Upper lobe of left lung (tissue), 6 donors: Measurements from ENCODE around the gene NBEAL1. TPM values are rescaled to one million over a fixed set of nuclear protein-coding genes. Genes with fewer than 3 reads are reported as not detected.
"Not testable (repeated sequence)": the region's sequence is repeated elsewhere in the genome, so short reads cannot be mapped to it uniquely, and the experiment has no call there.

Experiments
- ATAC-seq, 2 donors: fragments of 200-7000 bp; cut with Tn5 transposase; one replicate each; pipeline ENCODE4 v1.9.1; 2022; ENCODE audit warnings: mild to moderate bottlenecking in 2 of 2, moderate library complexity in 2 of 2; ENCODE audit not compliant: low FRiP score in 2 of 2
- DNase-seq, 2 donors: peaks; one replicate each; pipeline ENCODE4 v3.0.0-alpha.2; 2019 to 2020
- H3K27ac ChIP-seq, 4 donors: fragments of 200-600 bp; sonication (generic); one replicate each; pipeline ENCODE4 v1.5.1; 2016 to 2019
- H3K27me3 ChIP-seq, 4 donors: fragments of 200-600 bp; sonication (generic); one replicate each; pipeline ENCODE4 v1.5.1; 2017 to 2019
- H3K36me3 ChIP-seq, 4 donors: fragments of 200-600 bp; sonication (generic); one replicate each; pipeline ENCODE4 v1.5.1; 2016 to 2019
- H3K4me1 ChIP-seq, 4 donors: fragments of 200-600 bp; sonication (generic); one replicate each; pipeline ENCODE4 v1.5.1; 2018 to 2019
- H3K4me3 ChIP-seq, 4 donors: fragments of 200-600 bp; sonication (generic); one replicate each; pipeline ENCODE4 v1.5.1; 2017 to 2019; ENCODE audit warnings: mild to moderate bottlenecking in 2 of 4, moderate library complexity in 1 of 4
- H3K9me3 ChIP-seq, 4 donors: fragments of 200-600 bp; sonication (generic); one replicate each; pipeline ENCODE4 v1.5.1; 2018 to 2019
- CTCF ChIP-seq, 6 experiments: fragments of 450-650 bp in 4 of 6; fragments of 200-600 bp in 2 of 6; sonication (generic) in 2 of 6; IDR thresholded peaks; one replicate each; pipeline ENCODE4 v1.5.1; 2016 to 2019; ENCODE audit warnings: antibody characterized with exemption in 6 of 6
- EP300 ChIP-seq, 4 donors: sonication (generic); formaldehyde crosslinking; IDR thresholded peaks; one replicate each; pipeline ENCODE4 v1.5.1; 2017; ENCODE audit warnings: antibody characterized with exemption in 4 of 4, control low read depth in 2 of 4
- POLR2A ChIP-seq, 4 donors: fragments of 450-650 bp; IDR thresholded peaks; one replicate each; pipeline ENCODE4 v1.5.1; 2016 to 2017; ENCODE audit warnings: antibody characterized with exemption in 4 of 4, mild to moderate bottlenecking in 2 of 4
- POLR2AphosphoS5 ChIP-seq, 2 donors: sonication (generic); formaldehyde crosslinking; IDR thresholded peaks; one replicate each; pipeline ENCODE4 v1.5.1; 2017; ENCODE audit warnings: antibody characterized with exemption in 2 of 2
- WGBS, 2 donors: methylation state at CpG; one replicate each; pipeline ENCODE4 v1.1.5; 2017 to 2018; 5-methylcytosine and 5-hydroxymethylcytosine counted together
- total RNA-seq, 6 donors: library from RNA; depleted of rRNA in 4 of 6; stranded (reverse); fragments of >200 nt in 4 of 6; gene quantifications; one replicate each; pipeline versions ENCODE4 v1.1.0 to v1.2.1, GENCODE V29; 2016 to 2021
- donor health status: DM: no; HTN: no; CAD: no; lungs with moderate emphysema.
- donor health status: DM: no; HTN: yes; CAD: no; lungs with severe emphysema.

The NBEAL1 gene
- total RNA-seq, 6 donors from 2014 or later = 37.0 to 92.2 (median 64.9) TPM

- H3K9me3 ChIP-seq = no peaks in the 10 kb centered on the region
- TF ChIP-seq POLR2A (IDR thresholded peaks at IDR 0.05) (no peak), POLR2AphosphoS5 (IDR thresholded peaks at IDR 0.05) (no peak), EP300 (IDR thresholded peaks at IDR 0.05) (no peak), CTCF (IDR thresholded peaks at IDR 0.05) (no peak)
Observed at GRCh38 chr2:203201426-203201825, 186.8 kb downstream of the NBEAL1 start.

DNA sequence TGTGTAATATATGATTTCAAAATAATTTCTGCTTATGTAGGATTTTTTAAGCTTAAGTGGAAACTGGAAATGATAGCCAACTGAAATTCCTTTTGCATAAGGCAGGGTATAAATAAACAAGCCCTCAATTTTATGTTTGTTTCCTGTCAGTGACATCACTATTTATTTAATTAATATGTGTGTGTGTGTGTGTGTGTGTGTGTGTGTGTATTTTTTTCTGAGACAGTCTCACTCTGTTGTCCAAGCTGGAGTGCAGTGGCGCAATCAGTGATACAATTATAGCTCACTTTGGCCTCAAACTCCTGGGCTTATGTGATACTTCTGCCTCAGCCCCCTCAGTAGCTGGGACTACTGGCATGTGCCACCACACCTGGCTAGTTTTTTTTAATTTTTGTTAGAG lies 194.9 kb downstream of the NBEAL1 start:
- 89 to 93% methylated on average over 1 of the region's 1 CpG for WGBS, 2 donors
- H3K4me1 ChIP-seq = no peaks in the 10 kb centered on the region
- DNase-seq (no peak), ATAC-seq (no peak)
- H3K9me3 ChIP-seq = no peaks in the 10 kb centered on the region
- H3K27ac ChIP-seq = no peak overlapping the region
- peaks cover 6 to 50% (median 13%) of the 10 kb centered on the region in 4 donors for H3K36me3 ChIP-seq
- no peaks in the 10 kb centered on the region for H3K27me3 ChIP-seq
- H3K4me3 ChIP-seq = no peak overlapping the region
- TF ChIP-seq POLR2AphosphoS5 (IDR thresholded peaks at IDR 0.05) (no peak), POLR2A (IDR thresholded peaks at IDR 0.05) (no peak), CTCF (IDR thresholded peaks at IDR 0.05) (no peak), EP300 (IDR thresholded peaks at IDR 0.05) (no peak)

More at GRCh38 chr2:203201426-203201825, 186.8 kb downstream of the NBEAL1 start:
- ATAC-seq (no peak), DNase-seq (no peak)
- H3K4me3 ChIP-seq = no peak overlapping the region
- peaks cover 0 to 73% (median 8%) of the 10 kb centered on the region in 4 donors for H3K36me3 ChIP-seq
- no peaks in the 10 kb centered on the region for H3K4me1 ChIP-seq
- no peaks in the 10 kb centered on the region for H3K27me3 ChIP-seq
- no peak overlapping the region for H3K27ac ChIP-seq
- WGBS, 2 donors = 89 to 96% methylated on average over 5 of the region's 5 CpGs

DNA sequence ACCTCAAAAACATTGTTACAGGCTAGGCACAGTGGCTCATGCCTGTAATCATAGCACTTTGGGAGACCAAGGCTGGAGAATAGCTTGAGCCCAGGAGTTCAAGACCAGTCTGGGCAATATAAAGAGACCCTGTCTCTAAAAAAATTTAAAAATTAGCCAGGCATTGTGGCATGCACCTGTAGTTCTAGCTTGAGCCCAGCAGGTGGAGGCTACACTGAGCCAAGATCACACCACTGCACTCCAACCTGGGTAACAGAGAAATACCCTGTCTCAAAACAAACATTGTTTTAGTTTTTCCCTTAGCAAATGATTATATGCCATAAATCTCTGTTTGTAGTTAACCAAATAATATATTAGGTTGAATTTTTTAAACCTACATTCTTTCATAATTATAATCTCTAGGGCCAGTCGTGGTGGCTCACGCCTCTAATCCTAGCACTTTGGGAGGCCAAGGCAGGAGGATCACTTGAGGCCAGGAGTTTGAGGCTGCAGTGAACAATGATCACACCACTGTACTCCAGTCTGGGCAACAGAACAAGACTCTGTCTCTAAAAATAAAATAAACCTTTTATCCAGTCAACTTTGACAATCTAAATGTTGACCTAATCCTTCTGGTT lies 210.9 kb downstream of the NBEAL1 start:
- WGBS, 2 donors = 93 to 97% methylated on average over 2 of the region's 2 CpGs
- ATAC-seq = peak in 1 of 2 donors; percentile 73

DNA sequence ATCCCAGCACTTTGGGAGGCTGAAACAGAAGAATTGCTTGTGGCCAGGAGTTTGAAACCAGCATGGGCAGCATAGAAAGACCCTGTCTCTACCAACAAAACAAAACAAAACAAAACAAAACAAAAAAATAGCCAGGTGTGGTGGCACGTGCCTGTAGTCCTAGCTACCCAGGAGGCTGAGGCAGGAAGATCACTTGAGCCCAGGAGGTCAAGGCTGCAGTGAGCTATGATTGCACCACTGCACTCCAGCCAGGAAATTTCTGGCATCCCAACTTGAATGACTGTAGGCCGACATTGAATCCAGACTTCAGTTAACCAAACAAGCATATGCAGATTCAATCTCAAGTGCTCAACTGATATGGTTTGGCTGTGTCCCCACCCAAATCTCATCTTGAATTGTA lies 215.0 kb downstream of the NBEAL1 start:
- H3K27ac ChIP-seq, H3K4me3 ChIP-seq, H3K36me3 ChIP-seq, ATAC-seq, H3K9me3 ChIP-seq, H3K27me3 ChIP-seq, DNase-seq, H3K4me1 ChIP-seq: not testable (repeated sequence)
- WGBS, 2 donors = 59 to 79% methylated on average over 2 of the region's 2 CpGs

More for the DNA sequence above, 210.9 kb downstream of the NBEAL1 start:
- Histone ChIP-seq H3K27me3 (no peaks in the 10 kb centered on the region), H3K9me3 (no peaks in the 10 kb centered on the region), H3K4me1 (no peaks in the 10 kb centered on the region), H3K27ac (no peak overlapping the region), H3K36me3 (no peaks in the 10 kb centered on the region), H3K4me3 (no peak overlapping the region)
- TF ChIP-seq POLR2A (IDR thresholded peaks at IDR 0.05) (no peak), CTCF (IDR thresholded peaks at IDR 0.05) (peak; percentile 39 to 63 (median 52)), EP300 (IDR thresholded peaks at IDR 0.05) (no peak), POLR2AphosphoS5 (IDR thresholded peaks at IDR 0.05) (no peak)
- DNase-seq = no peak

DNA sequence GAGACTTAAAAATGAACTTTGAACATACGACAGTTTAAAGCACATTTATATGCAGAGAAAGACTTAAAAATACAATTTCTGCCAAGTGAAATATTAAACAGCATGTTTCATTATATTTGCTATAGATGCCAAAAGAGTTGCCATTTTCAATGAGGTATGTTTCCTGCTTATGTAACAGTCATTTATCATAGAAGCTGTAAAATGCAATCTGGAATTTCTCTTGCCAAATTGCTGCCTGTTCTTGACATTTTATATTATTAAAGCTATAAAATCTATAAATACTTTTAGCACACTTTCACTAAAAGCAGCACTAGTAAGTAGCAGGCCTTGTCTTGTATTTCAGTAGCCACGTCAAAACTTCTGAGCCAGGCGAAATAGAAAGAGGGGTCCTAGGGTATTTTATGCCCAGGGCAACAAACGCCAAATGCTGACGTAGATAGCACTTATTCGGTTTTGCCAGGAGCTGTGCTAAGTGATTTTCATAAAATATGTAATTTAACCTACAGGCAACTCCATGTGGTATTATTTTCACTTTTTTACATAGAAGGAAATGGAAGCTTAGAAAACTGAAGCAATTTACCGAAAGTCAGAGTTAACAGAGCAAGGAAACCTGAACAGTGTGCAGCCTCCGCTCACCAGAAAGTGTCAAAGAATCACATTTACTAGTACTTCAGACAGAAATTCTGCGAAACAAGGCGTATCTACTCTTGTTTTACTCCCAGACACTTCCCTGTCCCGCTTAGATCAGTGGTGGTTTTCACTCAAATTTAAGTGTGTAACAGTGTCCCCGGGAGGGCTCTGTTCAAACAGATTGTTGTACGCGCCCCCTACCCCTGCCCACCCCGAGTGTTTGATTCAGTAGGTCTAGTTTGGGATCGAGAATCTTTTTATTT lies 222.9 kb downstream of the NBEAL1 start:
- Histone ChIP-seq H3K27ac (peak overlapping the region in 2 of 4 donors; percentile 94 to 96), H3K27me3 (no peaks in the 10 kb centered on the region), H3K9me3 (no peaks in the 10 kb centered on the region), H3K4me3 (peak overlapping the region; percentile 44 to 90 (median 80)), H3K4me1 (peaks cover 16 to 23% (median 19%) of the 10 kb centered on the region in 4 donors), H3K36me3 (peaks cover 0 to 3% (median 0%) of the 10 kb centered on the region in 4 donors)
- no peak for TF ChIP-seq POLR2A (IDR thresholded peaks at IDR 0.05)
- TF ChIP-seq CTCF (IDR thresholded peaks at IDR 0.05) = no peak
- no peak for TF ChIP-seq POLR2AphosphoS5 (IDR thresholded peaks at IDR 0.05)
- TF ChIP-seq EP300 (IDR thresholded peaks at IDR 0.05) = no peak
- 89 to 92% methylated on average over 16 of the region's 16 CpGs for WGBS, 2 donors
- DNase-seq (no peak), ATAC-seq (no peak)
